Measurements from ENCODE around the gene SORBS2. TPM values are rescaled to one million over a fixed set of nuclear protein-coding genes. Genes with fewer than 3 reads are reported as not detected.

Gene SORBS2
- total RNA-seq, 1 experiment from 2014 or later: 44.5 TPM

- no peaks in the 10 kb centered on the region for H3K27me3 Mint-ChIP-seq (ENCODE audit: low read depth)
- H3K4me1 Mint-ChIP-seq: peaks cover 26% of the 10 kb centered on the region
- no peak for DNase-seq (ENCODE audit: low spot score)
- ChIA-PET CTCF (no interaction called here), POLR2A (no interaction called here)
- peaks cover 7% of the 10 kb centered on the region for H3K9me3 Mint-ChIP-seq
- H3K36me3 Mint-ChIP-seq: peaks cover 7% of the 10 kb centered on the region
- TF ChIP-seq, protein P1, sequence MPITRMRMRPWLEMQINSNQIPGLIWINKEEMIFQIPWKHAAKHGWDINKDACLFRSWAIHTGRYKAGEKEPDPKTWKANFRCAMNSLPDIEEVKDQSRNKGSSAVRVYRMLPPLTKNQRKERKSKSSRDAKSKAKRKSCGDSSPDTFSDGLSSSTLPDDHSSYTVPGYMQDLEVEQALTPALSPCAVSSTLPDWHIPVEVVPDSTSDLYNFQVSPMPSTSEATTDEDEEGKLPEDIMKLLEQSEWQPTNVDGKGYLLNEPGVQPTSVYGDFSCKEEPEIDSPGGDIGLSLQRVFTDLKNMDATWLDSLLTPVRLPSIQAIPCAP (CRISPR knock-in tag; IDR thresholded peaks at IDR 0.05): no peak
- TF ChIP-seq NFE2L1 (CRISPR knock-in tag; IDR thresholded peaks at IDR 0.05): no peak
- no peak for TF ChIP-seq MXD4 (CRISPR knock-in tag; IDR thresholded peaks at IDR 0.05; ENCODE audit: borderline replicate concordance)
- TF ChIP-seq TP53 (CRISPR knock-in tag; IDR thresholded peaks at IDR 0.05): no peak
- TF ChIP-seq, protein P2, sequence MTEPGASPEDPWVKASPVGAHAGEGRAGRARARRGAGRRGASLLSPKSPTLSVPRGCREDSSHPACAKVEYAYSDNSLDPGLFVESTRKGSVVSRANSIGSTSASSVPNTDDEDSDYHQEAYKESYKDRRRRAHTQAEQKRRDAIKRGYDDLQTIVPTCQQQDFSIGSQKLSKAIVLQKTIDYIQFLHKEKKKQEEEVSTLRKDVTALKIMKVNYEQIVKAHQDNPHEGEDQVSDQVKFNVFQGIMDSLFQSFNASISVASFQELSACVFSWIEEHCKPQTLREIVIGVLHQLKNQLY (CRISPR knock-in tag; IDR thresholded peaks at IDR 0.05): no peak
- no peak for TF ChIP-seq CREB1 (CRISPR knock-in tag; IDR thresholded peaks at IDR 0.05)
- no peak for TF ChIP-seq JUN (CRISPR knock-in tag; IDR thresholded peaks at IDR 0.05)
- no peak for TF ChIP-seq ATF3 (CRISPR knock-in tag; conservative IDR thresholded peaks at IDR 0.05)
- TF ChIP-seq, protein P3, sequence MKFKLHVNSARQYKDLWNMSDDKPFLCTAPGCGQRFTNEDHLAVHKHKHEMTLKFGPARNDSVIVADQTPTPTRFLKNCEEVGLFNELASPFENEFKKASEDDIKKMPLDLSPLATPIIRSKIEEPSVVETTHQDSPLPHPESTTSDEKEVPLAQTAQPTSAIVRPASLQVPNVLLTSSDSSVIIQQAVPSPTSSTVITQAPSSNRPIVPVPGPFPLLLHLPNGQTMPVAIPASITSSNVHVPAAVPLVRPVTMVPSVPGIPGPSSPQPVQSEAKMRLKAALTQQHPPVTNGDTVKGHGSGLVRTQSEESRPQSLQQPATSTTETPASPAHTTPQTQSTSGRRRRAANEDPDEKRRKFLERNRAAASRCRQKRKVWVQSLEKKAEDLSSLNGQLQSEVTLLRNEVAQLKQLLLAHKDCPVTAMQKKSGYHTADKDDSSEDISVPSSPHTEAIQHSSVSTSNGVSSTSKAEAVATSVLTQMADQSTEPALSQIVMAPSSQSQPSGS (CRISPR knock-in tag; IDR thresholded peaks at IDR 0.05; ENCODE audit: borderline replicate concordance, low read depth): no peak
- TF ChIP-seq ATF1 (CRISPR knock-in tag; IDR thresholded peaks at IDR 0.05): no peak
- no peak for TF ChIP-seq CBFB (CRISPR knock-in tag; IDR thresholded peaks at IDR 0.05; ENCODE audit: low read depth)
- TF ChIP-seq MAX (CRISPR knock-in tag; IDR thresholded peaks at IDR 0.05): no peak
- TF ChIP-seq, protein P4, sequence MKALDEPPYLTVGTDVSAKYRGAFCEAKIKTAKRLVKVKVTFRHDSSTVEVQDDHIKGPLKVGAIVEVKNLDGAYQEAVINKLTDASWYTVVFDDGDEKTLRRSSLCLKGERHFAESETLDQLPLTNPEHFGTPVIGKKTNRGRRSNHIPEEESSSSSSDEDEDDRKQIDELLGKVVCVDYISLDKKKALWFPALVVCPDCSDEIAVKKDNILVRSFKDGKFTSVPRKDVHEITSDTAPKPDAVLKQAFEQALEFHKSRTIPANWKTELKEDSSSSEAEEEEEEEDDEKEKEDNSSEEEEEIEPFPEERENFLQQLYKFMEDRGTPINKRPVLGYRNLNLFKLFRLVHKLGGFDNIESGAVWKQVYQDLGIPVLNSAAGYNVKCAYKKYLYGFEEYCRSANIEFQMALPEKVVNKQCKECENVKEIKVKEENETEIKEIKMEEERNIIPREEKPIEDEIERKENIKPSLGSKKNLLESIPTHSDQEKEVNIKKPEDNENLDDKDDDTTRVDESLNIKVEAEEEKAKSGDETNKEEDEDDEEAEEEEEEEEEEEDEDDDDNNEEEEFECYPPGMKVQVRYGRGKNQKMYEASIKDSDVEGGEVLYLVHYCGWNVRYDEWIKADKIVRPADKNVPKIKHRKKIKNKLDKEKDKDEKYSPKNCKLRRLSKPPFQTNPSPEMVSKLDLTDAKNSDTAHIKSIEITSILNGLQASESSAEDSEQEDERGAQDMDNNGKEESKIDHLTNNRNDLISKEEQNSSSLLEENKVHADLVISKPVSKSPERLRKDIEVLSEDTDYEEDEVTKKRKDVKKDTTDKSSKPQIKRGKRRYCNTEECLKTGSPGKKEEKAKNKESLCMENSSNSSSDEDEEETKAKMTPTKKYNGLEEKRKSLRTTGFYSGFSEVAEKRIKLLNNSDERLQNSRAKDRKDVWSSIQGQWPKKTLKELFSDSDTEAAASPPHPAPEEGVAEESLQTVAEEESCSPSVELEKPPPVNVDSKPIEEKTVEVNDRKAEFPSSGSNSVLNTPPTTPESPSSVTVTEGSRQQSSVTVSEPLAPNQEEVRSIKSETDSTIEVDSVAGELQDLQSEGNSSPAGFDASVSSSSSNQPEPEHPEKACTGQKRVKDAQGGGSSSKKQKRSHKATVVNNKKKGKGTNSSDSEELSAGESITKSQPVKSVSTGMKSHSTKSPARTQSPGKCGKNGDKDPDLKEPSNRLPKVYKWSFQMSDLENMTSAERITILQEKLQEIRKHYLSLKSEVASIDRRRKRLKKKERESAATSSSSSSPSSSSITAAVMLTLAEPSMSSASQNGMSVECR (CRISPR knock-in tag; IDR thresholded peaks at IDR 0.05; ENCODE audit: borderline replicate concordance): no peak
- TF ChIP-seq CREM (CRISPR knock-in tag; IDR thresholded peaks at IDR 0.05): no peak
- no peak overlapping the region for H3K4me3 Mint-ChIP-seq
- ATAC-seq: no peak
- H3K27ac Mint-ChIP-seq: no peak overlapping the region
Observed at GRCh38 chr4:185700048-185700447, 111.9 kb downstream of the SORBS2 start.

GRCh38 chr4:185697488-185697887 is 114.5 kb downstream of the SORBS2 start:
- CTCF ChIA-PET: no interaction called here
- Mint-ChIP-seq H3K27me3 (ENCODE audit: low read depth) (no peaks in the 10 kb centered on the region), H3K27ac (no peak overlapping the region), H3K4me3 (no peak overlapping the region), H3K9me3 (no peaks in the 10 kb centered on the region), H3K4me1 (peaks cover 40% of the 10 kb centered on the region), H3K36me3 (no peaks in the 10 kb centered on the region)
- POLR2A ChIA-PET: no interaction called here
- ATAC-seq (no peak), DNase-seq (ENCODE audit: low spot score) (no peak)
- TF ChIP-seq MXD4 (CRISPR knock-in tag; IDR thresholded peaks at IDR 0.05; ENCODE audit: borderline replicate concordance) (no peak), ZSCAN18 (CRISPR knock-in tag; IDR thresholded peaks at IDR 0.05) (no peak), FOXP4 (CRISPR knock-in tag; IDR thresholded peaks at IDR 0.05) (no peak), E2F1 (CRISPR knock-in tag; IDR thresholded peaks at IDR 0.05) (no peak), STAT6 (CRISPR knock-in tag; conservative IDR thresholded peaks at IDR 0.05; ENCODE audit: low read depth) (no peak)
- TF ChIP-seq, protein P5, sequence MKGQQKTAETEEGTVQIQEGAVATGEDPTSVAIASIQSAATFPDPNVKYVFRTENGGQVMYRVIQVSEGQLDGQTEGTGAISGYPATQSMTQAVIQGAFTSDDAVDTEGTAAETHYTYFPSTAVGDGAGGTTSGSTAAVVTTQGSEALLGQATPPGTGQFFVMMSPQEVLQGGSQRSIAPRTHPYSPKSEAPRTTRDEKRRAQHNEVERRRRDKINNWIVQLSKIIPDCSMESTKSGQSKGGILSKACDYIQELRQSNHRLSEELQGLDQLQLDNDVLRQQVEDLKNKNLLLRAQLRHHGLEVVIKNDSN (CRISPR knock-in tag; IDR thresholded peaks at IDR 0.05): no peak

Measured in WTC11 (cell line).